T-cell (primary cell): ENCODE results near the gene ZNF784. TPM values are rescaled to one million over a fixed set of nuclear protein-coding genes. Genes with fewer than 3 reads are reported as not detected.

ENCODE experiments used
- ATAC-seq, 4 experiments: fragments of 200-7000 bp in 3 of 4; fragments of 150-1000 bp in 1 of 4; cut with Tn5 transposase; replicated peaks in 1 of 4; 1 replicate in 3 of 4; 2 replicates in 1 of 4; pipeline ENCODE4 v1.10.0; 2021; ENCODE audit warnings: moderate library complexity in 3 of 4, mild to moderate bottlenecking in 2 of 4, moderate number of reproducible peaks in 1 of 4
- CTCF ChIA-PET, 2 donors: fragments of 300-600 bp; sonication (Branson Sonifier 250); formaldehyde crosslinking; loops; one replicate each; lab custom pipeline; 2022; ENCODE audit warnings: antibody characterized with exemption in 2 of 2; lab: Charles Lee
- POLR2A ChIA-PET, 2 donors: fragments of 300-600 bp; sonication (Branson Sonifier 250); formaldehyde crosslinking; loops; one replicate each; lab custom pipeline; 2022; ENCODE audit warnings: antibody characterized with exemption in 2 of 2; lab: Charles Lee
- DNase-seq, 35 experiments: peaks; one replicate each; pipeline versions ENCODE4 v3.0.0 to v3.0.0-alpha.2; 2013 to 2023
- H3K27ac ChIP-seq: one replicate; pipeline ENCODE4 v1.5.1; 2013; ENCODE audit warnings: low read length
- H3K27me3 ChIP-seq, 2 experiments: replicated peaks in 1 of 2; 1 replicate in 1 of 2; 2 replicates in 1 of 2; pipeline versions ENCODE4 v1.6.1 to v1.7.0; 2013; ENCODE audit warnings: low read length in 1 of 2, mixed read lengths in 1 of 2; ENCODE audit not compliant: control insufficient read depth in 2 of 2, insufficient read depth in 2 of 2; ENCODE audit errors: extremely low read depth in 1 of 2
- H3K36me3 ChIP-seq, 2 donors: 1 replicate in 1 of 2; 2 replicates in 1 of 2; pipeline versions ENCODE4 v1.6.1 to v1.7.0; 2013; ENCODE audit warnings: low read length in 1 of 2; ENCODE audit not compliant: control insufficient read depth in 2 of 2, insufficient read depth in 1 of 2; ENCODE audit errors: extremely low read depth in 1 of 2
- H3K4me1 ChIP-seq, 2 experiments: 1 replicate in 1 of 2; 2 replicates in 1 of 2; pipeline versions ENCODE4 v1.6.1 to v1.7.0; 2013; ENCODE audit warnings: low read length in 2 of 2, mixed read lengths in 1 of 2; ENCODE audit not compliant: insufficient read depth in 2 of 2, control insufficient read depth in 1 of 2; ENCODE audit errors: extremely low read depth in 1 of 2
- H3K4me3 ChIP-seq, 2 donors: 1 replicate in 1 of 2; 2 replicates in 1 of 2; pipeline versions ENCODE4 v1.5.1 to v1.7.0; 2013; ENCODE audit warnings: mild to moderate bottlenecking in 2 of 2, low read length in 1 of 2, moderate library complexity in 1 of 2; ENCODE audit not compliant: control insufficient read depth in 1 of 2; ENCODE audit errors: extremely low read depth in 1 of 2
- H3K9me3 ChIP-seq: 2 replicates; pipeline ENCODE4 v1.7.0; 2013
- H3K27ac Mint-ChIP-seq, 2 donors: one replicate each; pipeline ENCODE4 v1.8.0; 2020 to 2021; ENCODE audit warnings: mild to moderate bottlenecking in 2 of 2, mixed read lengths in 2 of 2
- H3K27me3 Mint-ChIP-seq, 2 donors: one replicate each; pipeline ENCODE4 v1.8.0; 2021 to 2022; ENCODE audit warnings: mixed read lengths in 2 of 2
- H3K36me3 Mint-ChIP-seq: one replicate; pipeline ENCODE4 v1.8.0; 2021; ENCODE audit warnings: mixed read lengths
- H3K4me1 Mint-ChIP-seq, 3 donors: one replicate each; pipeline ENCODE4 v1.8.0; 2020 to 2022; ENCODE audit warnings: mixed read lengths in 3 of 3, mild to moderate bottlenecking in 1 of 3
- H3K4me3 Mint-ChIP-seq, 3 donors: one replicate each; pipeline ENCODE4 v1.8.0; 2020 to 2022; ENCODE audit warnings: mild to moderate bottlenecking in 3 of 3, mixed read lengths in 3 of 3, moderate library complexity in 3 of 3
- H3K9me3 Mint-ChIP-seq, 3 donors: one replicate each; pipeline ENCODE4 v1.8.0; 2020 to 2022; ENCODE audit warnings: mixed read lengths in 3 of 3
- WGBS: methylation state at CpG from one replicate; pipeline ENCODE4 v1.1.5; 2013; ENCODE audit warnings: missing lambda C conversion rate; ENCODE audit not compliant: insufficient coverage; 5-methylcytosine and 5-hydroxymethylcytosine counted together
- total RNA-seq, 35 experiments: library from RNA in 6 of 35; stranded (reverse) in 6 of 35; fragments of 120-200 nt in 1 of 35; gene quantifications; one replicate each; pipeline versions ENCODE4 v1.2.1 to v1.2.4 and lab custom pipeline; 2013 to 2026

ZNF784 gene
- total RNA-seq, 5 donors from 2014 or later (not counting 1 experiment from before 2014, with no cell fraction given), result 7.2 to 13.3 (median 8.2) TPM

DNA sequence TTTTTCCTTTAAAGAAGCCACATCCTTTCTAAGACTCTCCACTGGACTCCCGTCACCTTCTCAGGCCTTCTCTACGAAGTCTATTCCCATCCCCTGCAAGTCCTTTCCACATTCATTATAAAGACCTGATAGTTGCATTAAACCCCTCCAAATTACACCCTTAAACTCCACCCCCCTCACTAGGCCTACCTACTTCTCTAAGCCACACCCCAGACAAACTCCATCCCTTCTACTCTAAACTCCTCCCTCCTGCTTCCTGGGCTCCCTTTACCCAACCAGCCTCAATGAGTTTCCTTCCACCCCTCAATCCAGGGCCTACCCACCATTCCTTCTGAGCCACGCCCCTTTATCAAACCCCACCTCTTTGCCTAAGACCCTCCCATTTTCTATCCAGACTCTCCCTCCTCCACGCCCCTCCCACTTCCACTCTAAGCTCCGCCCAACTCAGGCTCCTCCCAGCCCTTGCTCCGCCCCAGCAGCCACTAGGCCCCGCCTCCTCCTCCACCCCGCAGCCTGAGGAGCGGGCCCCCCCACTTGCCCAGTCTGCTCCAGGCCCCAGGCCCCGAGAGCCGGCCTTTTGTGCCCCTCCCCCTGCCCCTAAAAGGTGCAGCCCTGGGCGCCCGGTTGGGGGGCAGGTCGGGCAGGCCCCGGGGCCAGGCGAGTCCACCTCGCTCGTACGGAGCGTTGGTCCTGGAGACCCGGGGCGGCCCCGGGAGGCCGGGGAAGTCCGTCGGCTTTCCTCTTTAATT, 25.5 kb downstream of the ZNF784 start:
- Histone ChIP-seq H3K27me3 (no peaks in the 10 kb centered on the region), H3K4me3 (peak overlapping the region; percentile 86 to 97), H3K9me3 (no peaks in the 10 kb centered on the region), H3K4me1 (peaks cover 7 to 26% of the 10 kb centered on the region in 2 experiments), H3K27ac (peak overlapping the region; percentile 97), H3K36me3 (peaks cover 13 to 22% of the 10 kb centered on the region in 2 donors)
- WGBS, result 8% methylated on average over 25 of the region's 26 CpGs
- ChIA-PET POLR2A (interaction anchor here (0.6 to 2.1 kb wide), 7 partner anchors 26 to 319 kb away, joined by 3 to 11 read pairs (median 4); partner anchors contain the start of gene ZNF784 (in 2 of the 2)), CTCF (interaction anchor here in 1 of 2 donors (0.6 to 1.7 kb wide), 10 partner anchors 25 to 260 kb away, joined by 3 to 10 read pairs (median 4); partner anchors contain the start of genes ISOC2, KMT5C, U2AF2 and ZNF628)
- Mint-ChIP-seq H3K9me3 (peaks cover 0 to 3% (median 0%) of the 10 kb centered on the region in 3 donors), H3K4me3 (peak overlapping the region; percentile 98 to 99 (median 98)), H3K27ac (peak overlapping the region; percentile 100), H3K4me1 (peaks cover 21 to 37% (median 23%) of the 10 kb centered on the region in 3 donors), H3K27me3 (no peaks in the 10 kb centered on the region), H3K36me3 (peaks cover 34% of the 10 kb centered on the region)
- DNase-seq (peak; percentile 83 to 99 (median 90)), ATAC-seq (peak; percentile 63 to 73 (median 66))

DNA sequence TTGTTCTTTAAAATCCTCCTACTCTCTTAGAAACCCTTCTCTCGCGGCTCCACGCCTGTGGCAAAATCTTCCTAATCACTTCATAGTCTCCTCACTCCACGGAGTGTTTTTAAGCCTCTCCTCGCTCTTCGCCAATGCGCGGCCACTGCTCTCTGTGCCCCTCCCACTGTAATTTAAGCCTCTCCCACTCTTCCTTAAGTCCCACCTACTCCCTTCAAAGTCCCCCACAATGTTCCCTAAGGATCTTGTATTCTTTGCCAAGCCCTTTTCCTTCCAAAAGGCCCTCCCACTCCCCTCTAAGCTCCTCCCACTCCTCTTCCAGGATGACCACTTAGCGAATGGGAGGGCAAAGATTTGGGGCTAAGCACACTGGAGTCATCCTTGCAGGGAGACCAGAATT, 26.3 kb downstream of the ZNF784 start:
- ChIA-PET CTCF (no interaction called here), POLR2A (no interaction called here)
- H3K9me3 ChIP-seq, result no peaks in the 10 kb centered on the region
- H3K27me3 Mint-ChIP-seq, result no peaks in the 10 kb centered on the region
- H3K9me3 Mint-ChIP-seq, result peaks cover 0 to 3% (median 0%) of the 10 kb centered on the region in 3 donors
- H3K4me1 Mint-ChIP-seq, result peaks cover 16 to 29% (median 17%) of the 10 kb centered on the region in 3 donors
- 93% methylated on average over 8 of the region's 9 CpGs for WGBS
- no peak overlapping the region for H3K4me3 Mint-ChIP-seq
- H3K4me3 ChIP-seq, result no peak overlapping the region
- no peaks in the 10 kb centered on the region for H3K27me3 ChIP-seq
- H3K27ac Mint-ChIP-seq, result peak overlapping the region in 1 of 2 donors; percentile 91
- H3K36me3 ChIP-seq, result peaks cover 18 to 22% of the 10 kb centered on the region in 2 donors
- DNase-seq (no peak), ATAC-seq (no peak)
- H3K4me1 ChIP-seq, result peaks cover 7 to 23% of the 10 kb centered on the region in 2 experiments
- peak overlapping the region; percentile 97 for H3K27ac ChIP-seq
- H3K36me3 Mint-ChIP-seq, result peaks cover 37% of the 10 kb centered on the region

DNA sequence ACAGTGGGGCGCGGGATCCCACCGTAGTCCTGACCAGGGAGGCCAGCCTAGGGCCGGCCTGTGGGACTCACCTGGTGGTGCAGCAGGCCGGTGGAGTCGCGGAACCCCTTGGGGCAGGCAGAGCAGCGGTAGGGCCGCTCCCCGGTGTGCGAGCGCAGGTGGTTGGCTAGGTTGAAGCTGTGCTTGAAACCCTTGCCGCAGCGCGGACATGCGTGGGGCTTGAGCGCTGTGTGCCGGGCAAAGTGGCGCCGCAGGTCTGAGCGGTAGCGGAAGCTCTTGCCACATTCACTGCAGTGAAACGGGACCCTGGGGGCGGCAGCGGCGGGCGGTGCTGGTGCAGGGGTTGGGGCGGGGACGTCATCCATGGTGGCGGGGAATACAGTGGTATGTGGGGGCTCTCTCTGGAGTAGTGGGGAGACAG, 26.9 kb downstream of the ZNF784 start:
- POLR2A ChIA-PET, result interaction anchor here in 1 of 2 donors (0.6 kb wide), 1 partner anchor 318 kb away, joined by 6 read pairs; the partner anchor contains the start of gene HSPBP1
- DNase-seq, result no peak
- H3K36me3 ChIP-seq, result peaks cover 22 to 23% of the 10 kb centered on the region in 2 donors

DNA sequence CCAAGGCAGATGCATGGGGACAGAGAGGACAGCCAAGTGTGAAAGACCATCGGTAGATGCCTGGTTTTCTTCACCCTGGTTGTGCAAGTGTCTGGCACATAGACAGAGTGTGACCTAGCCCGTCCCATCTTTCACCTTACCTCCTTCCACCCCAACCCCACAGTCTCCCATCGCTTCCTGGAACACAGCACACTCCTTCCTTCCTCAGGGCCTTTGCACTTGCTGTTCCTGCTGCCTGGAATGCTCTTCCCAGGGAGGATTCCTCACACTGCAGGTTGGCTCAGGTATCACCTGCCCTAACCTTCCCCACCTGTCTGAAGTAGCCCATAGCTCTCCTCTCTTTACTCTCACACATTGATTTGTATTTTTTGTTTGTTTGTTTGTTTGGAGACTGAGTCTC, 28.1 kb downstream of the ZNF784 start:
- ChIA-PET POLR2A (no interaction called here), CTCF (no interaction called here)
- Mint-ChIP-seq H3K4me3 (no peak overlapping the region), H3K9me3 (peaks cover 0 to 3% (median 0%) of the 10 kb centered on the region in 3 donors), H3K27me3 (no peaks in the 10 kb centered on the region), H3K4me1 (peaks cover 12 to 23% (median 12%) of the 10 kb centered on the region in 3 donors), H3K27ac (no peak overlapping the region), H3K36me3 (peaks cover 41% of the 10 kb centered on the region)
- Histone ChIP-seq H3K27ac (no peak overlapping the region), H3K36me3 (peaks cover 27 to 28% of the 10 kb centered on the region in 2 donors), H3K4me1 (peaks cover 6 to 16% of the 10 kb centered on the region in 2 experiments), H3K4me3 (no peak overlapping the region), H3K9me3 (no peaks in the 10 kb centered on the region), H3K27me3 (no peaks in the 10 kb centered on the region)
- ATAC-seq, result no peak
- 100% methylated on average over 3 of the region's 3 CpGs for WGBS
- no peak for DNase-seq

More for the DNA sequence above, 26.9 kb downstream of the ZNF784 start:
- no peaks in the 10 kb centered on the region for H3K27me3 Mint-ChIP-seq
- peaks cover 16 to 29% (median 17%) of the 10 kb centered on the region in 3 donors for H3K4me1 Mint-ChIP-seq
- Histone ChIP-seq H3K27me3 (no peaks in the 10 kb centered on the region), H3K27ac (no peak overlapping the region), H3K4me1 (peaks cover 7 to 23% of the 10 kb centered on the region in 2 experiments), H3K4me3 (no peak overlapping the region), H3K9me3 (no peaks in the 10 kb centered on the region)
- CTCF ChIA-PET, result no interaction called here
- no peak overlapping the region for H3K4me3 Mint-ChIP-seq
- no peak for ATAC-seq
- peaks cover 0 to 3% (median 0%) of the 10 kb centered on the region in 3 donors for H3K9me3 Mint-ChIP-seq
- H3K36me3 Mint-ChIP-seq, result peaks cover 37% of the 10 kb centered on the region
- WGBS, result over 99% methylated on average over 20 of the region's 30 CpGs
- no peak overlapping the region for H3K27ac Mint-ChIP-seq

DNA sequence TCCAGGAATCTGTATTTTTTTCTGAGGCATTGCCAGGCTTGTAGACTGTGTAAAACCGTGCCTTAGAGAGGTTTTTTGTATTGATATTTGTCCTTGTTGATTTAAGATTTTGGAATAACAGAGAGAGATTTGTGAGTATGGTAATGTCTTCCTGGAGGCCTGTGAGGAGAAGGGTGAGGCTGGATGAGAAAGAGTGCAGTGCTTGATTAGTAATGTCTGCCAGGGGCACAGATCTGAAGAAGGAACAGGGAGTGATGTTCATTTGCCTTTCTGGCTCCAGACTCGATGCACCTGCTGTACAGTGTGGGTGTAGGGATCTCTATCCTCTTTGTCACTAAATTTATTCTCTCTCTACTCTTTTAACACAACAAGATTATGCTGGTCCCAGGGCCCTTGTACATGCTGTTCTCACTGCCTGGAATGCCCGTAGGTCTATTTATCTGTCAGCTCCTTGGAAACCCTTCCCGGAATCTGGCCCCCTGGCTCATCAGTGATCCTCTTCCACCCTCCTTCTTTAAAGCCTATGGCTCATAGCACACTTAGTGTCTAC, 29.3 kb downstream of the ZNF784 start:
- Mint-ChIP-seq H3K36me3 (peaks cover 42% of the 10 kb centered on the region), H3K9me3 (peaks cover 0 to 3% (median 0%) of the 10 kb centered on the region in 3 donors), H3K27me3 (no peaks in the 10 kb centered on the region), H3K4me1 (peaks cover 5 to 17% (median 6%) of the 10 kb centered on the region in 3 donors), H3K27ac (no peak overlapping the region), H3K4me3 (no peak overlapping the region)
- DNase-seq (no peak), ATAC-seq (no peak)
- Histone ChIP-seq H3K4me3 (no peak overlapping the region), H3K9me3 (no peaks in the 10 kb centered on the region), H3K36me3 (peaks cover 27 to 28% of the 10 kb centered on the region in 2 donors), H3K27me3 (no peaks in the 10 kb centered on the region), H3K4me1 (peaks cover 0 to 8% of the 10 kb centered on the region in 2 experiments), H3K27ac (no peak overlapping the region)
- ChIA-PET POLR2A (no interaction called here), CTCF (interaction anchor here in 1 of 2 donors (0.5 kb wide), 1 partner anchor 452 kb away, joined by 3 read pairs; no protein-coding TSS in a partner anchor)
- 100% methylated on average over 2 of the region's 4 CpGs for WGBS

DNA sequence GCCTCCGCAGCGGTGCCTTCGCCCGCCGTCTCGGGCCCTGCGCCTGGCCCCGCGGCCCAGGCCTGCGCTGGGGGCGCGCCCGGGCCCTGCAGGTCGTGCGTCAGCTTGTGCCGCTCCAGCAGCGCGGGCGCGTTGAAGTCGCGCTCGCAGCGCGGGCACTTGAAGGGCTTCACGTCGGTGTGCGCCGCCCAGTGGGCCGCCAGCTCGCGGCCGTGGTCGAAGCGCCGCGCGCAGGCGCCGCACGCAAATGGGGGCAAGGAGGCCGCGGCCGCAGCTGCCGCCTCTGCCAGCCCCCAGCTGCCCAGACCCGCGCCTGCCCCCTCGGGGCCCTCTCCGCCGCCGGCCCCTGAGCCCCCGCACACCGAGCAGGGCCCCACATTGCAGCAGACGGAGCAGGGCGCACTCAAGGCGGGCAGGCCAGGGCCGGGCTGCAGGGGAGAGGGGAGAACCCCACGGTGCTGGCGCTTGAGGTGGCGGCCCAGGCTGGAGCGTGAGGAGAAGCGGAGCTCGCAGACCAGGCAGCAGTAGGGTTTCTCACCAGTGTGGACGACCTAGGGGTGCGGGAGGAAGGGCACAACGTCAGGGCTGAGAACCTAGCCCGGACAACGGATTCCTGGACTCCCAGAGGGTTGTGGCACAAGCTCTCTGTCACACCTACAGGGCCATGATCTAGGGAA, 31.1 kb downstream of the ZNF784 start:
- ATAC-seq, result no peak
- peaks cover 27 to 28% of the 10 kb centered on the region in 2 donors for H3K36me3 ChIP-seq
- peaks cover 0 to 9% (median 8%) of the 10 kb centered on the region in 3 donors for H3K4me1 Mint-ChIP-seq
- H3K27ac Mint-ChIP-seq, result no peak overlapping the region
- no peak for DNase-seq
- no peaks in the 10 kb centered on the region for H3K27me3 Mint-ChIP-seq
- no peaks in the 10 kb centered on the region for H3K9me3 Mint-ChIP-seq
- peaks cover 37% of the 10 kb centered on the region for H3K36me3 Mint-ChIP-seq
- H3K4me3 ChIP-seq, result no peak overlapping the region
- ChIA-PET CTCF (interaction anchor here in 1 of 2 donors (0.5 kb wide), 1 partner anchor 452 kb away, joined by 3 read pairs; no protein-coding TSS in a partner anchor), POLR2A (no interaction called here)
- no peak overlapping the region for H3K27ac ChIP-seq
- H3K9me3 ChIP-seq, result no peaks in the 10 kb centered on the region
- WGBS, result 97% methylated on average over 63 of the region's 68 CpGs
- H3K4me3 Mint-ChIP-seq, result no peak overlapping the region
- peaks cover 0 to under 1% of the 10 kb centered on the region in 2 experiments for H3K27me3 ChIP-seq
- peaks cover 0 to under 1% of the 10 kb centered on the region in 2 experiments for H3K4me1 ChIP-seq
